BLaER1 treated with 17β-estradiol and CSF1 and Interleukin-3, amounts not matched to agents 10 nM and 100 nM (cell line): ENCODE measurements around the gene EMID1.

Experiments
- H3K27ac ChIP-seq, 11 experiments: shearing (Covaris generic); formaldehyde crosslinking; 2 replicates each; pipeline ENCODE4 v1.8.1; 2022
- H3K27me3 ChIP-seq, 11 experiments: shearing (Covaris generic); formaldehyde crosslinking; 2 replicates each; pipeline ENCODE4 v1.8.1; 2022
- H3K36me3 ChIP-seq, 11 experiments: shearing (Covaris generic); formaldehyde crosslinking; 2 replicates each; pipeline ENCODE4 v1.8.1; 2022
- H3K4me1 ChIP-seq, 10 experiments: shearing (Covaris generic); formaldehyde crosslinking; 2 replicates each; pipeline ENCODE4 v1.8.1; 2022
- H3K4me2 ChIP-seq, 11 experiments: shearing (Covaris generic); formaldehyde crosslinking; 2 replicates each; pipeline ENCODE4 v1.8.1; 2022
- H3K4me3 ChIP-seq, 10 experiments: shearing (Covaris generic); formaldehyde crosslinking; 2 replicates each; pipeline ENCODE4 v1.8.1; 2022
- H3K9ac ChIP-seq, 11 experiments: shearing (Covaris generic); formaldehyde crosslinking; 2 replicates each; pipeline ENCODE4 v1.8.1; 2022
- H3K9me3 ChIP-seq, 11 experiments: shearing (Covaris generic); formaldehyde crosslinking; replicated peaks in 1 of 11; 2 replicates each; pipeline ENCODE4 v1.8.1; 2022
- H4K20me1 ChIP-seq, 11 experiments: shearing (Covaris generic); formaldehyde crosslinking; 2 replicates each; pipeline ENCODE4 v1.8.1; 2022
- Cebpa-rat ChIP-seq, 11 experiments: shearing (Covaris generic); IDR thresholded peaks; 2 replicates each; pipeline ENCODE4 v1.8.1; 2022

Gene EMID1

DNA sequence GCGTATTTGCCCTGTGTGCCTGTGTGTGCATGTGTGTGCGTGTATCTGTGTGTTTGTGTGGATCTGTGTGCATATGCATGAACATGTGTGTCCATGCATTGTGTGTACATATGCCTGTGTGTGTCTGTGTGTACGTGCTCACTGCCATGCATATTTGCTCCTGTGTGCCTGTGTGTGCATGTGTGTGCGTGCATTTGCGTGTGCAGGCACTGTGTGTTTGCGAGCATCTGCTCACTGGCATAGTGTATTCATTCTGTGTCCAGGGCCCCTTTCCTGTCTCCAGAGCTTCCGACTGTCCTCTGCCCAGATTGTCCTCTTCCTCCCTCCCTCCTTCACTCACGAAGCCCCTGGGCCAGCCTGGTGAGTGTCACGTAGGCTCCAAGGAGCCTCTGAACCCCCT lies 5.8 kb downstream of the EMID1 start:
- peaks cover 15 to 24% (median 21%) of the 10 kb centered on the region in 10 experiments for H3K4me1 ChIP-seq
- H3K9ac ChIP-seq = no peak overlapping the region
- H3K4me3 ChIP-seq = no peak overlapping the region
- H3K4me2 ChIP-seq = no peak overlapping the region
- no peaks in the 10 kb centered on the region for H3K36me3 ChIP-seq
- TF ChIP-seq Cebpa-rat (IDR thresholded peaks at IDR 0.05) = no peak
- H3K27me3 ChIP-seq = peaks cover 47 to 97% (median 87%) of the 10 kb centered on the region in 11 experiments
- H4K20me1 ChIP-seq = peaks cover 0 to 76% (median 44%) of the 10 kb centered on the region in 11 experiments; a peak in 18 of 22 replicates
- no peak overlapping the region for H3K27ac ChIP-seq
- H3K9me3 ChIP-seq = no peaks in the 10 kb centered on the region

GRCh38 chr22:29212743-29213142 lies 7.0 kb downstream of the EMID1 start:
- Histone ChIP-seq H3K36me3 (no peaks in the 10 kb centered on the region), H4K20me1 (peaks cover 0 to 76% (median 39%) of the 10 kb centered on the region in 11 experiments; a peak in 18 of 22 replicates), H3K27me3 (peaks cover 34 to 96% (median 80%) of the 10 kb centered on the region in 11 experiments), H3K4me2 (no peak overlapping the region), H3K9ac (no peak overlapping the region), H3K27ac (no peak overlapping the region), H3K4me3 (no peak overlapping the region), H3K9me3 (no peaks in the 10 kb centered on the region), H3K4me1 (peaks cover 19 to 29% (median 24%) of the 10 kb centered on the region in 10 experiments)
- TF ChIP-seq Cebpa-rat (IDR thresholded peaks at IDR 0.05) = no peak

DNA sequence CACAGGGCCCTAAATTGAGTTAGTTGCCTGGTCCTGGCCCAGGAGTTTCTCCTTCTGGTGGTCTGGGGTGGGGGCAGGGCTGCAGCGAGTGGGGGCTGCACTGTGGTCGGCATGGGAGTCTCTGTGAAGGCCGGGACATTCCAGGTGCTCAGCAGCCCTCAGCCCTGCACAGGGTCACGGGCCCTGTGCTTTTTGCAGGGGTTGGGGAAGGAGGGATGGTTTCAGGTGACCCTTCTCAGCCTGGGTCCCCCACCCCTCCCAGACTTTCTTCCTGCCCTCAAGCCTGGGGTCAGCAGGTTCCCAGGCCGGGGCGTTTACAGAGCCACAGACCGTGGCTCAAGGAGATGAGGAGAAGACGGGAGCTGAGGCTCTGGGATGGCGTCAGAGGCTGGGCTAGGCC lies 7.8 kb downstream of the EMID1 start:
- Histone ChIP-seq H3K4me2 (no peak overlapping the region), H4K20me1 (peaks cover 0 to 73% (median 31%) of the 10 kb centered on the region in 11 experiments; a peak in 18 of 22 replicates), H3K4me1 (peaks cover 12 to 21% (median 18%) of the 10 kb centered on the region in 10 experiments), H3K36me3 (no peaks in the 10 kb centered on the region), H3K27me3 (peaks cover 29 to 95% (median 72%) of the 10 kb centered on the region in 11 experiments), H3K9me3 (no peaks in the 10 kb centered on the region), H3K27ac (no peak overlapping the region), H3K4me3 (no peak overlapping the region), H3K9ac (no peak overlapping the region)
- TF ChIP-seq Cebpa-rat (IDR thresholded peaks at IDR 0.05) = no peak

DNA sequence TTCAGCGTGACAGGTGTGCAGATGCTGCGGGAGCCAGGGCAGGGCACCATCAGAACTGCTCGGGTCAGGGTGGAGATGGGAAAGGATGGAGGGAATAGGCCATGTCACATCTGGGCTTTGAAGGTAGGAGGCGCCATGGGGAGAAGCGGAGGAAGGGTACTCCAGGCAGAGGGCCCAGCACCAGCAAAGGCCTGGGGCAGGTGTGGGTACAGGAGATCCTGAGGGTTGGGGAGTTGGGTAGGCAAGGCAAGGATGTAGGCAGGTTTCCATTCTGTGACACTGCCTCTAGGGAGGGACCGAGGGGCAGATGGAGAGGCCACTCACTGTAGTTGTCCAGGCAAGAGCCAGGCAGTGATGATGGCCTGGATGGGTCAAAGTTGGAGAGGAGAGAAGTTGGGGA lies 8.5 kb downstream of the EMID1 start:
- Histone ChIP-seq H4K20me1 (peaks cover 0 to 73% (median 24%) of the 10 kb centered on the region in 11 experiments; a peak in 17 of 22 replicates), H3K9ac (no peak overlapping the region), H3K4me3 (no peak overlapping the region), H3K27me3 (peaks cover 22 to 95% (median 66%) of the 10 kb centered on the region in 11 experiments), H3K4me2 (no peak overlapping the region), H3K36me3 (no peaks in the 10 kb centered on the region), H3K4me1 (peaks cover 4 to 14% (median 11%) of the 10 kb centered on the region in 10 experiments), H3K27ac (no peak overlapping the region), H3K9me3 (no peaks in the 10 kb centered on the region)
- no peak for TF ChIP-seq Cebpa-rat (IDR thresholded peaks at IDR 0.05)

- no peak overlapping the region for H3K4me2 ChIP-seq
Measured at GRCh38 chr22:29215012-29215860, 9.5 kb downstream of the EMID1 start.

DNA sequence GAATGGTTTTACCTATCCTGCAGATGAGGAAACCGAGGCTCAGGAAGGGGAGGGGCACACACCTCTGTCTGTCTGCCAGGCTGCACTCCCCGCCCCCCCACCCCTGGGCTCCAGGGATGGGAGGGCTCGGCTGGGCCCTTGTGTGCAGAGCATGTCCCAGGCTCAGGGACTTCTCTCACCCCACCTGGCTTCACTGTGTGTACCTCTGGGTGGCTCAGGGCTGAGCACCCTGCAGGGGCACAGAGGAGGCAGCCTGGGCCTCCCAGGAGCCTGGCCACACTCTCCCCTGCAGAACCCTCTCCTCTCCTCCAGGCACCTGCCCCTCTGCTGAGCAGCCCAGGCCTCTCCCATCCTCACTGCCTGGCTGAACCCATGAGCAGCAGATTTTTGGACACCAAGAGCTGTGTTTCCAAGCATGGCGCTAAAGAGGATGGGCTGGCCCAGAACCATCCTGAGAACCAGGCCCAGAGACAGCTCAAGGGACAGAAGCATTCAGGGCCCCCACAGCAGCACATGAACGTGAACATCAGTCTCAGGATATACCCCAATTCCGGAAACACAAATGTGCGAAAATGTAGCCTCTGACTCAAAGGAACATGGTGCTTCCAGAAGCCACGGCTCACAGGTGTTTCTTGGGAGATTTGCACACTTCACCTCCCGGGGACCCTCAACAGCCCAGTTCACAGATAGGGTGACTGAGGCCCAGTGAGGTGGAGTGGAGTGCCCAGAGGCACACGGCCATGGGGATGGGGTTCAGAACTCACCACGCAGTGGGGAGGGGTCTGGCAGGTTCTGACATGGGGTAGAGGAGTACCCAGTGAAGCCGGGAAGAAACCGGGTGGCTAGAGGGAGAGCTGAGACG lies 10.5 kb downstream of the EMID1 start:
- H3K27ac ChIP-seq = peak overlapping the region in 5 of 11 experiments; percentile 16 to 53 (median 28); a peak in 4 of 22 replicates
- no peak overlapping the region for H3K4me3 ChIP-seq
- H3K4me2 ChIP-seq = peak overlapping the region in 1 of 11 experiments; percentile 28; a peak in 1 of 22 replicates
- H3K36me3 ChIP-seq = no peaks in the 10 kb centered on the region
- no peak for TF ChIP-seq Cebpa-rat (IDR thresholded peaks at IDR 0.05)
- H3K9ac ChIP-seq = no peak overlapping the region
- no peaks in the 10 kb centered on the region for H3K9me3 ChIP-seq
- peaks cover 9 to 80% (median 46%) of the 10 kb centered on the region in 11 experiments; a peak in 18 of 22 replicates for H3K27me3 ChIP-seq
- peaks cover 0 to 10% (median 5%) of the 10 kb centered on the region in 10 experiments; a peak in 10 of 20 replicates for H3K4me1 ChIP-seq
- peaks cover 0 to 58% (median 16%) of the 10 kb centered on the region in 11 experiments; a peak in 12 of 22 replicates for H4K20me1 ChIP-seq

More at GRCh38 chr22:29215012-29215860, 9.5 kb downstream of the EMID1 start:
- no peak for TF ChIP-seq Cebpa-rat (IDR thresholded peaks at IDR 0.05)
- Histone ChIP-seq H3K4me1 (peaks cover 0 to 10% (median 5%) of the 10 kb centered on the region in 10 experiments; a peak in 10 of 20 replicates), H3K9ac (no peak overlapping the region), H4K20me1 (peaks cover 0 to 65% (median 16%) of the 10 kb centered on the region in 11 experiments; a peak in 12 of 22 replicates), H3K27me3 (peaks cover 14 to 90% (median 56%) of the 10 kb centered on the region in 11 experiments; a peak in 21 of 22 replicates), H3K36me3 (no peaks in the 10 kb centered on the region), H3K9me3 (no peaks in the 10 kb centered on the region), H3K27ac (no peak overlapping the region), H3K4me3 (no peak overlapping the region)

GRCh38 chr22:29216873-29217666 lies 11.4 kb downstream of the EMID1 start:
- Histone ChIP-seq H4K20me1 (peaks cover 0 to 50% (median 16%) of the 10 kb centered on the region in 11 experiments; a peak in 11 of 22 replicates), H3K4me1 (peaks cover 0 to 10% (median 5%) of the 10 kb centered on the region in 10 experiments; a peak in 10 of 20 replicates), H3K9ac (no peak overlapping the region), H3K27ac (peak overlapping the region in 6 of 11 experiments; percentile 16 to 53 (median 26); a peak in 6 of 22 replicates), H3K4me2 (peak overlapping the region in 8 of 11 experiments; percentile 13 to 49 (median 28); a peak in 12 of 22 replicates), H3K27me3 (peaks cover 1 to 72% (median 37%) of the 10 kb centered on the region in 11 experiments; a peak in 17 of 22 replicates), H3K9me3 (no peaks in the 10 kb centered on the region), H3K4me3 (no peak overlapping the region), H3K36me3 (no peaks in the 10 kb centered on the region)
- TF ChIP-seq Cebpa-rat (IDR thresholded peaks at IDR 0.05) = peak in 4 of 11 experiments; percentile 29 to 47 (median 42); a peak in 2 of 22 replicates
